SH-SY5Y (cell line): ENCODE results near the gene TBX15.

Experiments used
- GATA2 ChIP-seq: IDR thresholded peaks from 2 replicates; pipeline ENCODE4 v1.6.1; 2011; ENCODE audit warnings: mild to moderate bottlenecking, low read depth, low read length
- GATA3 ChIP-seq: IDR thresholded peaks from 2 replicates; pipeline ENCODE4 v1.6.1; 2011; ENCODE audit warnings: low read depth, mild to moderate bottlenecking, low read length, moderate library complexity

DNA sequence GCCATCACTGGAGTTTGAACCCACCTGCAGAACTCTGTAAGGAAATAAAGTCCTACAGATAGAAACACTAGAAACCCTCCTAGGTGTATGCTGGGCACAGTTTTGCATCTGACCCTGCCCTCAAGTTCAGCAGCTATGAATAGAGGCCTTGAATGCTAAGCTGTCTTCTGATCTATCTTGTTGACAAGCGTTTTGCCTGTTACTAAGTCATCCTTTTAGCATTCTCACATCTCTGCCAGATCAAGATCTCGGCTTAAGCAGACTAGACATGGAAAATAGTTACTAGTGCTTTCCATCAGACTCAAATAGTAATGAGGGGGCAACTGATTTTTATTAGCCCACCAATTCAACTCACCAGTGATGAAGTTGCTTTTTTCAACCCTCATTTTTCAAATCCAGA lies 10.5 kb downstream of the TBX15 start:
- TF ChIP-seq GATA2 (no peak), GATA3 (no peak)
